Measurements from ENCODE around the gene PPM1H.

DNA sequence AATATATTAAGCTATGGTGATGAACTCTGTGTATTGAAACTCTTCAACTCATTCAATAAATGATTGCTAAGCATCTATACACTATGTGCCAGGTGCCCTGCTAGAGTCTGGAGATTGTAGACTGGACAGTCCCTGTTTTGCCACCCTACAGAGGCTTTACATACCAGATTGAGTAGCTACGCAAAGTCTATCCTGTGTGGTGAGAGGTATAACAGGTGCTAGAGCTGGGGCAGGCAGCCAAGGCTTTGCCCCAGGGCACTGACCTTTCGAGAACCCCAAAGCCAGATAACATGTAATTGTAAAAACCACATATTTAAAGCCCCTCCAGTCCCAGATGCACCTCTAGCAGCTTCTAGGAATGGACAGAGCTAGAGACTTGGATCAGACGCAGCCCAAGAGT is 52.8 kb downstream of the PPM1H start:
- no peak for TF ChIP-seq SMARCA5 (IDR thresholded peaks at IDR 0.05)
- TF ChIP-seq, protein P1, sequence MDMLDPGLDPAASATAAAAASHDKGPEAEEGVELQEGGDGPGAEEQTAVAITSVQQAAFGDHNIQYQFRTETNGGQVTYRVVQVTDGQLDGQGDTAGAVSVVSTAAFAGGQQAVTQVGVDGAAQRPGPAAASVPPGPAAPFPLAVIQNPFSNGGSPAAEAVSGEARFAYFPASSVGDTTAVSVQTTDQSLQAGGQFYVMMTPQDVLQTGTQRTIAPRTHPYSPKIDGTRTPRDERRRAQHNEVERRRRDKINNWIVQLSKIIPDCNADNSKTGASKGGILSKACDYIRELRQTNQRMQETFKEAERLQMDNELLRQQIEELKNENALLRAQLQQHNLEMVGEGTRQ (IDR thresholded peaks at IDR 0.05; ENCODE audit: borderline replicate concordance, low read depth, low read length): no peak
- TF ChIP-seq, protein P2, sequence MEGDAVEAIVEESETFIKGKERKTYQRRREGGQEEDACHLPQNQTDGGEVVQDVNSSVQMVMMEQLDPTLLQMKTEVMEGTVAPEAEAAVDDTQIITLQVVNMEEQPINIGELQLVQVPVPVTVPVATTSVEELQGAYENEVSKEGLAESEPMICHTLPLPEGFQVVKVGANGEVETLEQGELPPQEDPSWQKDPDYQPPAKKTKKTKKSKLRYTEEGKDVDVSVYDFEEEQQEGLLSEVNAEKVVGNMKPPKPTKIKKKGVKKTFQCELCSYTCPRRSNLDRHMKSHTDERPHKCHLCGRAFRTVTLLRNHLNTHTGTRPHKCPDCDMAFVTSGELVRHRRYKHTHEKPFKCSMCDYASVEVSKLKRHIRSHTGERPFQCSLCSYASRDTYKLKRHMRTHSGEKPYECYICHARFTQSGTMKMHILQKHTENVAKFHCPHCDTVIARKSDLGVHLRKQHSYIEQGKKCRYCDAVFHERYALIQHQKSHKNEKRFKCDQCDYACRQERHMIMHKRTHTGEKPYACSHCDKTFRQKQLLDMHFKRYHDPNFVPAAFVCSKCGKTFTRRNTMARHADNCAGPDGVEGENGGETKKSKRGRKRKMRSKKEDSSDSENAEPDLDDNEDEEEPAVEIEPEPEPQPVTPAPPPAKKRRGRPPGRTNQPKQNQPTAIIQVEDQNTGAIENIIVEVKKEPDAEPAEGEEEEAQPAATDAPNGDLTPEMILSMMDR (IDR thresholded peaks at IDR 0.05 in 2 of 3, conservative IDR thresholded peaks at IDR 0.05 in 1 of 3; ENCODE audit: control insufficient read depth in 2 of 3, extremely low read depth in 1 of 3, insufficient read depth in 1 of 3, low read depth in 3 of 3, low read length in 3 of 3): no peak
- no peak for TF ChIP-seq POLR2A (IDR thresholded peaks at IDR 0.05; ENCODE audit: low read depth, low read length)
- no peak for TF ChIP-seq CEBPB (IDR thresholded peaks at IDR 0.05; ENCODE audit: borderline replicate concordance in 1 of 2, low read depth in 2 of 2, low read length in 2 of 2)
- TF ChIP-seq NFXL1 (IDR thresholded peaks at IDR 0.05; ENCODE audit: borderline replicate concordance): no peak

All from GM12878 (cell line).